A673 (cell line): ENCODE data around the gene ACTMAP. TPM values are rescaled to one million over a fixed set of nuclear protein-coding genes. Genes with fewer than 3 reads are reported as not detected.

Experiments used
- BruUV-seq: library from RNA; stranded (reverse); fragments of 400-500 nt; replicated peaks from 2 replicates; lab custom pipeline; 2021; lab: Mats Ljungman, UMichigan
- CTCF ChIA-PET: fragments of 300-600 bp; sonication (Branson Sonifier 250); formaldehyde crosslinking; loops from one replicate; lab custom pipeline; 2022; ENCODE audit warnings: antibody characterized with exemption; lab: Charles Lee
- POLR2A ChIA-PET: fragments of 300-600 bp; sonication (Branson Sonifier 250); formaldehyde crosslinking; loops from one replicate; lab custom pipeline; 2022; ENCODE audit warnings: antibody characterized with exemption; ENCODE audit not compliant: low non-redundant PET; lab: Charles Lee
- DNase-seq: peaks from one replicate; pipeline ENCODE4 v3.0.0-alpha.2; 2015; ENCODE audit warnings: low spot score
- H3K27ac ChIP-seq: fragments of 200-600 bp; sonication (generic); 2 replicates; pipeline ENCODE4 v1.5.1; 2016; ENCODE audit warnings: mixed run types, low read depth, mild to moderate bottlenecking, mixed read lengths, antibody characterized with exemption, low read length; ENCODE audit not compliant: poor library complexity, severe bottlenecking
- H3K27me3 ChIP-seq: fragments of 200-600 bp; sonication (generic); replicated peaks from 2 replicates; pipeline ENCODE4 v1.6.1; 2017; ENCODE audit warnings: mixed run types, low read depth, mild to moderate bottlenecking, mixed read lengths, antibody characterized with exemption, low read length; ENCODE audit not compliant: insufficient read depth, poor library complexity
- H3K36me3 ChIP-seq: fragments of 200-600 bp; sonication (generic); 2 replicates; pipeline ENCODE4 v1.6.1; 2016; ENCODE audit warnings: mixed run types, mild to moderate bottlenecking, mixed read lengths, antibody characterized with exemption, low read length; ENCODE audit not compliant: insufficient read depth, poor library complexity, severe bottlenecking
- H3K4me1 ChIP-seq: fragments of 200-600 bp; sonication (generic); 2 replicates; pipeline ENCODE4 v1.6.1; 2017; ENCODE audit warnings: mixed run types, mild to moderate bottlenecking, mixed read lengths, antibody characterized with exemption, low read length; ENCODE audit not compliant: insufficient read depth, poor library complexity, severe bottlenecking
- H3K4me3 ChIP-seq: fragments of 200-600 bp; sonication (generic); 2 replicates; pipeline ENCODE4 v1.5.1; 2016; ENCODE audit warnings: low read depth, mixed run types, mild to moderate bottlenecking, mixed read lengths, low read length; ENCODE audit not compliant: poor library complexity, severe bottlenecking
- H3K9me3 ChIP-seq: fragments of 200-600 bp; sonication (generic); 2 replicates; pipeline ENCODE4 v1.6.1; 2016; ENCODE audit warnings: mixed run types, low read depth, mild to moderate bottlenecking, mixed read lengths, antibody characterized with exemption, low read length; ENCODE audit not compliant: poor library complexity, severe bottlenecking
- EZH2 ChIP-seq: fragments of 200-600 bp; sonication (generic); IDR thresholded peaks from 2 replicates; pipeline ENCODE4 v1.6.1; 2017; ENCODE audit warnings: borderline replicate concordance, low read depth, mild to moderate bottlenecking, mixed read lengths, antibody characterized with exemption, low read length; ENCODE audit not compliant: poor library complexity, severe bottlenecking
- intact Hi-C: fragments of 100-400 bp; cut with micrococcal nuclease; formaldehyde crosslinking; loops from one replicate; pipeline ENCODE4 v1.10.0; 2022; ENCODE audit not compliant: unreplicated experiment
- total RNA-seq: library from RNA; stranded (reverse); gene quantifications from 2 replicates; pipeline ENCODE4 v1.2.3, GENCODE V29; 2021
- TF ChIP-seq, protein P1 (sequence below): fragments of 300-800, 200-600 bp; sonication (generic); conservative IDR thresholded peaks from 2 replicates; pipeline ENCODE4 v1.5.1; 2017; ENCODE audit warnings: low read depth, mild to moderate bottlenecking, antibody characterized with exemption, low read length, moderate library complexity, mixed read lengths

Gene ACTMAP
- total RNA-seq, 1 experiment from 2014 or later: 17.1 TPM

GRCh38 chr19:40716482-40717324, 33.6 kb downstream of the ACTMAP start, which contains the start of the genes COQ8B and ITPKC:
TSS of gene COQ8B (minus strand) at chr19:40716886. CDS start at chr19:40714632, 2,254 bp downstream.
TSS of gene ITPKC (plus strand) at chr19:40717112. CDS start at chr19:40717136, 24 bp downstream.
- no TSS peak for BruUV-seq
- Histone ChIP-seq H3K4me1 (peaks cover 39% of the 10 kb centered on the region), H3K4me3 (peak within 1 kb of the TSS; percentile 68), H3K27me3 (no peaks in the 10 kb centered on the region), H3K27ac (peak within 1 kb of the TSS; percentile 80), H3K9me3 (no peaks in the 10 kb centered on the region), H3K36me3 (peaks cover 3% of the 10 kb centered on the region)
- intact Hi-C loops: loop anchor here (10.0 kb wide), 1 partner anchor 88 kb away; no protein-coding TSS in a partner anchor
- POLR2A ChIA-PET: no interaction called here
- peak; percentile 99 for DNase-seq
- CTCF ChIA-PET: no interaction called here
- TF ChIP-seq, protein P1, sequence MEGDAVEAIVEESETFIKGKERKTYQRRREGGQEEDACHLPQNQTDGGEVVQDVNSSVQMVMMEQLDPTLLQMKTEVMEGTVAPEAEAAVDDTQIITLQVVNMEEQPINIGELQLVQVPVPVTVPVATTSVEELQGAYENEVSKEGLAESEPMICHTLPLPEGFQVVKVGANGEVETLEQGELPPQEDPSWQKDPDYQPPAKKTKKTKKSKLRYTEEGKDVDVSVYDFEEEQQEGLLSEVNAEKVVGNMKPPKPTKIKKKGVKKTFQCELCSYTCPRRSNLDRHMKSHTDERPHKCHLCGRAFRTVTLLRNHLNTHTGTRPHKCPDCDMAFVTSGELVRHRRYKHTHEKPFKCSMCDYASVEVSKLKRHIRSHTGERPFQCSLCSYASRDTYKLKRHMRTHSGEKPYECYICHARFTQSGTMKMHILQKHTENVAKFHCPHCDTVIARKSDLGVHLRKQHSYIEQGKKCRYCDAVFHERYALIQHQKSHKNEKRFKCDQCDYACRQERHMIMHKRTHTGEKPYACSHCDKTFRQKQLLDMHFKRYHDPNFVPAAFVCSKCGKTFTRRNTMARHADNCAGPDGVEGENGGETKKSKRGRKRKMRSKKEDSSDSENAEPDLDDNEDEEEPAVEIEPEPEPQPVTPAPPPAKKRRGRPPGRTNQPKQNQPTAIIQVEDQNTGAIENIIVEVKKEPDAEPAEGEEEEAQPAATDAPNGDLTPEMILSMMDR: no peak
- no peak for TF ChIP-seq EZH2

DNA sequence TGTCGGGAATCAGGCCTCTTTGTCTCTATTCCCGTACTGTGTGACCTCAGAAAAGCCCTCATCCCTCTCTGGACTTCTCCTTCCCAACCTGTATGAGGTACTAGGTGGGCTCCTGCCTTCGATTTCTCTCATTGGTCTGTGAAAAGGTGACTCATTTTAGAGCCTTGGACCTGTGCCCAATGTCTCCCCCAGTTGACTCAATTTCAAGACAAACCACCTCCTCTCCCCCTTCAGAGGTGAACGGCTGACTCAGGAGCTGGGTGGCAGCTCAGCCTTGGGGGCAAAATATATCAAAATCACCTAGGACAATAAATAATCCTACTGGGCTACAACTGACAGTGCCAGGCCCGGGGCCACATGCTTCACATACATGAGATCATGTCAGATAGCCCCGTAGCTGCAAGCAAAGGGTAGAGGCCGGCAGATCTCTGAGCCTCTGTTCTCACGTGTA, 34.2 kb downstream of the ACTMAP start:
- peaks cover 3% of the 10 kb centered on the region for H3K36me3 ChIP-seq
- H3K4me3 ChIP-seq: peak overlapping the region; percentile 68
- no peak for DNase-seq
- H3K27ac ChIP-seq: peak overlapping the region; percentile 80
- CTCF ChIA-PET: no interaction called here
- POLR2A ChIA-PET: no interaction called here
- TF ChIP-seq EZH2: no peak
- H3K9me3 ChIP-seq: no peaks in the 10 kb centered on the region
- H3K27me3 ChIP-seq: no peaks in the 10 kb centered on the region
- intact Hi-C loops: loop anchor here (10.0 kb wide), 1 partner anchor 89 kb away; no protein-coding TSS in a partner anchor
- H3K4me1 ChIP-seq: peaks cover 39% of the 10 kb centered on the region
- BruUV-seq: no TSS peak

GRCh38 chr19:40714441-40715299, 35.6 kb downstream of the ACTMAP start:
- peaks cover 8% of the 10 kb centered on the region for H3K36me3 ChIP-seq
- no TSS peak for BruUV-seq
- H3K27me3 ChIP-seq: no peaks in the 10 kb centered on the region
- H3K9me3 ChIP-seq: no peaks in the 10 kb centered on the region
- H3K4me1 ChIP-seq: peaks cover 37% of the 10 kb centered on the region
- peak; percentile 97 for DNase-seq
- TF ChIP-seq, protein P1: no peak
- no peak for TF ChIP-seq EZH2
- intact Hi-C loops: loop anchor here (10.0 kb wide), 1 partner anchor 90 kb away; no protein-coding TSS in a partner anchor
- CTCF ChIA-PET: no interaction called here
- H3K27ac ChIP-seq: peak overlapping the region; percentile 80
- H3K4me3 ChIP-seq: peak overlapping the region; percentile 68
- POLR2A ChIA-PET: no interaction called here
